T follicular helper cell (primary cell): ENCODE results near the gene TOMM6.

Experiments used
- DNase-seq: peaks from one replicate; pipeline ENCODE4 v3.0.0-alpha.2; 2020; ENCODE audit warnings: low read depth

The TOMM6 gene

GRCh38 chr6:41824571-41825569 is 37.4 kb downstream of the TOMM6 start:
- DNase-seq, result no peak

DNA sequence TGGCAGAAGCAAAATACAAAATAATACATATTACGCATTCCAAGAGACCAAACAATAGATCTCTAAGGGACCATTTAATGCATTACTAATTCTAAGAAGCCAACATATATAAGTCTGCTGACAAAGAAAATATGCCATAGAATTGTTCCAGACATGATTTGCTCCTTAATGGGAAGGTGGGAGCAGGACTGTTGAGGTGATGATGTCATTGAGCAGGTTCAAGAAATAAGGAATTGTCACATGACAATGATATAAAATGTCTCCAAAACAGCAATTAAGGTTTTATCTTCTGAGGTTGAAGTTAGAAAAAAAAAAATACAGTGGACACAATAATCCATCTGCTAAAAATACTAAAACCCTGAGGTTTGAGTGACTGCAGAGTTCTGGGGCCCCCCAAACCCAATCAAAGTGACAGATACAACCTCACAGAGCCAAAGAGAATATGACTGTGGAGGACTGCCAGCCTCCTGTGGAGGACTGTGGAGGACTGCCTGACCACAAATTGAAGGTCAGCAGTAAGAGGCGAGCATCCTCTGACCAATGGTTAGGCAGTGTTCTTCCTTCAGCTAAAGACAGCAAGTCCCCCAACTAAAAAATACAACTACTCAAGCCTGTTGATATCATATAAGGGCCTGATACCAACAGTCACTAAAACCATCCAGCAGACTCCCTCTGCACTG is 39.0 kb downstream of the TOMM6 start:
- no peak for DNase-seq

DNA sequence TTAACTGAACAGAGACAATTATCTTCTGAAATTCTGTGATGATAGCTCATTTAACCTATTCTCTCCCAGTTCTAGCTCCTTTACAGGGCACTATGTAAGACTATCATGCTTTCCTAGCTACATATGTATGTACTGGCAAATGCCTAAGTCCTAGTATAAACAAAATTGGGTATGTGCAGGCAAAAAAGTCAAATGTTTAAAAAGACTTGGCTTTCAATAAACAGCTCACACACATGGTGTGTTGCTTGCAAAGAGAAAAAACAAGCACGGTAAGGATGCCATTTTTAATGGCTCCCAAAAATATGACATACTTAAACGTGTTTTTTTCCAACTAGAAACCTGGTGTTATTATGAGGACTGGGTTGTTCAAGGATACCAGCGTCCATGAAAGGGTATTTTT is 44.8 kb downstream of the TOMM6 start:
- DNase-seq, result no peak

DNA sequence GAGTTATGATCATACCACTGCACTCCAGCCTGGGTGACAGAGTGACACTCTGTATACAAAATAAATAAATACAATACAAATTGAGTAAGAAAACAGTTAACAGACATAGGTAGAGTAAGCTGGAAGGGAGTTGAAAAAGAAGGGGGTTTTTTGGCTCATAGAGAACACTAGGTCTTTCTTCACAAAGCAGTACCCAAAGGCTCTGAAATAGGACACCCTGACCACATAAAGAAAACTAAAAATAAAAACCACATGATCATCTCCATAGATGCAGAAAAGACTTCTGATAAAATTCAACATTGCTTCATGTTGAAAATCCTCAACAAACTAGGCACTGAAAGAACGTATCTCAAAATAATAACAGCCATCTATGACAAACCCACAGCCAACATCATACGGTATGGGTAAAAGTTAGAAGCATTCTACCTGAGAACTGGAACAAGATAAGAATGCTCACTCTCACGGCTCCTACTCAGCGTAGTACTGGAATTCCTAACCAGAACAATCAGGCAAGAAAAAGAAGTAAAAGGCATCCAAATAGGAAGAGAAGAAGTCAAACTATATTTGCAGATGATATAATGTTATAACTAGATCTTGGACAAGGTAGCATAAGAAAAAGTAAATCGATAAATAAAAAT is 48.6 kb downstream of the TOMM6 start:
- no peak for DNase-seq

GRCh38 chr6:41836660-41837052 is 49.2 kb downstream of the TOMM6 start:
- DNase-seq, result no peak
